Measurements from ENCODE around the gene PRKAR1B. TPM values are rescaled to one million over a fixed set of nuclear protein-coding genes. Genes with fewer than 3 reads are reported as not detected.

Gene PRKAR1B
- total and polyA plus RNA-seq, 8 donors = 16.3 to 43.5 (median 37.6) TPM

DNA sequence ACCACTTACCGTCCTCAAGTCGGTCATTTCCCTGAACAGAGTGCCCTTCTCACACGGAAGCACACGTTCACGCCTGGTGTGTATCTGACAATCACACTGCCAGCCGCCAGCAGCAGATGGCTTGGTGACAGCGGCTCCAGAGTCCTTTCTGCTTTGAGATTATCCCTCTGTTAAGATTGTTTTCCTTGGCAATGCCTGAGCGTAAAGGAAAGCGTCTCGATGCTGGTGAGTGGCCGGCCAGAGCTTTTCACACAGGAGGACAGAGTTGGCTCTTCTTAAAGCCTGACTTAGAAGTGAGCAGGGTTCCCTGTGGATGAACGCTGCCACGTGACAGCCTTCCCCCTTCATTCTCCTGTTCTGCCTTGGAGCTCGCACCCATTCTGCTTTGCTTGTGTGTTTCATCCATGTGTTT, 22.1 kb upstream of the PRKAR1B start:
- Histone ChIP-seq H3K9me3 (no peaks in the 10 kb centered on the region), H3K36me3 (peaks cover 0 to 37% of the 10 kb centered on the region in 2 donors), H3K27me3 (no peaks in the 10 kb centered on the region), H3K4me3 (no peak overlapping the region), H3K4me1 (no peaks in the 10 kb centered on the region), H3K27ac (no peak overlapping the region)
- no peak for ATAC-seq
- TF ChIP-seq, protein P1, sequence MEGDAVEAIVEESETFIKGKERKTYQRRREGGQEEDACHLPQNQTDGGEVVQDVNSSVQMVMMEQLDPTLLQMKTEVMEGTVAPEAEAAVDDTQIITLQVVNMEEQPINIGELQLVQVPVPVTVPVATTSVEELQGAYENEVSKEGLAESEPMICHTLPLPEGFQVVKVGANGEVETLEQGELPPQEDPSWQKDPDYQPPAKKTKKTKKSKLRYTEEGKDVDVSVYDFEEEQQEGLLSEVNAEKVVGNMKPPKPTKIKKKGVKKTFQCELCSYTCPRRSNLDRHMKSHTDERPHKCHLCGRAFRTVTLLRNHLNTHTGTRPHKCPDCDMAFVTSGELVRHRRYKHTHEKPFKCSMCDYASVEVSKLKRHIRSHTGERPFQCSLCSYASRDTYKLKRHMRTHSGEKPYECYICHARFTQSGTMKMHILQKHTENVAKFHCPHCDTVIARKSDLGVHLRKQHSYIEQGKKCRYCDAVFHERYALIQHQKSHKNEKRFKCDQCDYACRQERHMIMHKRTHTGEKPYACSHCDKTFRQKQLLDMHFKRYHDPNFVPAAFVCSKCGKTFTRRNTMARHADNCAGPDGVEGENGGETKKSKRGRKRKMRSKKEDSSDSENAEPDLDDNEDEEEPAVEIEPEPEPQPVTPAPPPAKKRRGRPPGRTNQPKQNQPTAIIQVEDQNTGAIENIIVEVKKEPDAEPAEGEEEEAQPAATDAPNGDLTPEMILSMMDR (IDR thresholded peaks at IDR 0.05) = no peak
- DNase-seq = peak in 1 of 4 donors; percentile 49
- intact Hi-C loops (cut with DNase I) = no loop called here

DNA sequence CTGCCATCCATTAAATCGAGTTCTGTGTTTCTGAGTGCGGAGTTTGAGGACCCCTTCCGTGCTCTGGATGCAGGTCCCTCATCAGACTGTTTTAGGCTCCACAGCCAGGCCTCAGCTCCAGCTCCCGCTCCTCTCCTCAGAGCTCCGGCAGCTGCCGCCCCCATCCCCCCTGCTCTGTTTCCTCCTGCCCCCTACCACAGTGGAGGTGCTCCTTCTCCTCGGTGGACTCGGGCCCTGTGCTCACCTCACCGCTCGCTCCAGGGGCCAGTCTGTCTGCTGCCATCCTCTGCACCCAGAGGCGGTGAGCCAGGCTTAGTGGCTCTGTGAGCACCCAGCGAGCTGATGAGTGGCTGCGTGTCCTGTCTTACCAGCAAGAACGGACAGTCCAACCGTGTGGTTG, 21.4 kb upstream of the PRKAR1B start:
- ATAC-seq = no peak
- Histone ChIP-seq H3K27ac (no peak overlapping the region), H3K9me3 (no peaks in the 10 kb centered on the region), H3K27me3 (no peaks in the 10 kb centered on the region), H3K36me3 (peaks cover 0 to 35% of the 10 kb centered on the region in 2 donors), H3K4me1 (no peaks in the 10 kb centered on the region), H3K4me3 (no peak overlapping the region)
- peak in 1 of 4 donors; percentile 67 for DNase-seq
- TF ChIP-seq, protein P1 (IDR thresholded peaks at IDR 0.05) = no peak
- intact Hi-C loops (cut with DNase I) = no loop called here

DNA sequence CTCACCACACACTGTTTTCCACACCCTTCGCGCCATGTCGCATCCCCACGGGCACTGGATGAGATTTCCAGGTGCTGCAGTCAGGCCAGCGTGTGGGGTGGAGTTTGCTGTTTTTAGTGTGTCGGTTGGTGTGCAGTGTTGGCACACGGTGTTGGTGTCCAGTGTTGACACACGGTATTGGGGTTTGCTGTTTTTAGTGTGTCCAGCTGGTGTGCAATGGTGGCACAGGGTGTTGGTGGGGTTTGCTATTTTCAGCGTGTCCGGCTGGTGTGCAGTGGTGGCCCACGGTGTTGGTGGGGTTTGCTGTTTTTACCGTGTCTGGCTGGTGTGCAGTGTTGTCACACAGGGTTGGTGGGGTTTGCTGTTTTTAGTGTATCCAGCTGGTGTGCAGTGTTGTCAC, 20.1 kb upstream of the PRKAR1B start:
- intact Hi-C loops (cut with DNase I) = no loop called here

DNA sequence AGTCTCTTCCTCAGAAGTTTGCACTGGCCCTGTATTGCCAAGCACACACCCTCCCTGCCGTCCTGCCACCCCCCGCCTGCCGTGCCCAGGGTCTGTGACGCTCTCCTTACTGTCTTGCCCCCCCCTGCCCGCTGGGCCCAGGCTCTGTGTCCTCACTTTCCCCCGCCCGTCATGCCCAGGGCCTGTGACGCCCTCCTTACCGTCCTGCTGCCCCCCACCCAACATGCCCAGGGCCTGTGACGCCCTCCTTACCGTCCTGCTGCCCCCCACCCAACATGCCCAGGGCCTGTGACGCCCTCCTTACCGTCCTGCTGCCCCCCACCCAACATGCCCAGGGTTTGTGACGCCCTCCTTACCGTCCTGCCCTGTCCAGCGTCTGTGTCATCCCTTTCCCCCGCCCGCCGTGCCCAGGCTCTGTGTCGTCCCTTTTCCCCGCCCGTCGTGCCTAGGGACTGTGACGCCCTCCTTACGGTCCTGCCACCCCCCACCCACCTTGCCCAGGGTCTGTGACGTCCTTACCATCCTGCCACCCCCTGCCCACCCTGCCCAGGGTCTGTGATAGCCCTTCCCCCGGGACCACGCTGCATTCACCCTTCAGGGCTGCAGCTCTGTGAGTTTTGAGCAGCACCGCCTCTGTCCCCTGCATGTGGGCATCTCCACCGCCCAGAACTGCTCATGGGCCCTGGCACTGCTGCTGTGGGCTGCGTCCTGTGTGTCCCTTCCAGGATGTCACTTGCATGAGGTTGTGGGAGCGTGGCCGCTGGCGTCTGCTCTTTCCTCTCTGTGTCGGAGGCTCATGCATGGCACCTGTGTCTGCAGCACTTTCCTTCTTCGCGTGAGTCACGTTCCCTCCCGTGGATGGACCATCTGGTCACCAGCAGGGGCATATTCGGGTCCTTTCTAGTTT, 19.3 kb upstream of the PRKAR1B start:
- DNase-seq (peak in 1 of 4 donors; percentile 67), ATAC-seq (no peak)
- TF ChIP-seq, protein P1 (IDR thresholded peaks at IDR 0.05) = no peak
- Histone ChIP-seq H3K4me3 (no peak overlapping the region), H3K27me3 (no peaks in the 10 kb centered on the region), H3K36me3 (peaks cover 0 to 31% of the 10 kb centered on the region in 2 donors), H3K4me1 (no peaks in the 10 kb centered on the region), H3K27ac (no peak overlapping the region), H3K9me3 (no peaks in the 10 kb centered on the region)
- intact Hi-C loops (cut with DNase I) = no loop called here

More for the DNA sequence above, 20.1 kb upstream of the PRKAR1B start:
- Histone ChIP-seq H3K4me1 (no peaks in the 10 kb centered on the region), H3K4me3 (no peak overlapping the region), H3K36me3 (peaks cover 0 to 29% of the 10 kb centered on the region in 2 donors), H3K27ac (no peak overlapping the region), H3K27me3 (no peaks in the 10 kb centered on the region), H3K9me3 (no peaks in the 10 kb centered on the region)
- ATAC-seq (no peak), DNase-seq (peak in 1 of 4 donors; percentile 43)
- TF ChIP-seq, protein P1 (IDR thresholded peaks at IDR 0.05) = no peak

DNA sequence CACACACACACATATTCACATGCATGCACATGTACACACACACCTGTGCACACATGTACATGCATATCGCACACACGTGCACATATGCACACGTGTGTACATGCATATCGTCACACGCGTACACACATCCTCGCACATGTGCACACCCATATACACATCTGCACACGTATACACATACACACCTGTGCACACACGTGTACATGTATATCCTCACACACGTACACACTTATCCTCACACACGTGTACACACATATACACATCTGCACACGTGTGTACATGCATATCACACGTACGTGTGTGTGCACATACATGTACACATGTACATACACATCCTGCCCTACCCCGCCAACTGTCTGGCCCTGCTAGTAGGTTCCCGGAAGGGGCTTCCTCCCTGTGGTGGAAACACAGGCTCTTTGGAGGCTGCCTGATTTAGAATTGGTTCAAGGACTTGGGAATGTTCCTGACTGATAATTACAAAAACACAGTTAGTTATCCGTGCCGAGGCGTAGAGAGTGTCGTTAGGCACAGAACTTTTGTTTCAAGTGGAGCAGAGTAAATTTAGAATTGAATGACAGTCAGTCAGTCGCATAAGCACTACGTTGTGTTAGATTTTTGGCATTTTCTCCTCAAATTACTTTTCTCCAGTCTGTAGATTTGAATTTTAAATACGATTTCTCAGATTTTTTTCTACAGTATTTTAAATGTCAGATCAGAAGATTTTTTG, 18.5 kb upstream of the PRKAR1B start:
- Histone ChIP-seq H3K4me3 (no peak overlapping the region), H3K36me3 (peaks cover 0 to 37% of the 10 kb centered on the region in 2 donors), H3K27ac (no peak overlapping the region), H3K4me1 (no peaks in the 10 kb centered on the region), H3K27me3 (no peaks in the 10 kb centered on the region), H3K9me3 (no peaks in the 10 kb centered on the region)
- DNase-seq = no peak
- TF ChIP-seq, protein P1 (IDR thresholded peaks at IDR 0.05) = no peak
- intact Hi-C loops (cut with DNase I) = no loop called here
- no peak for ATAC-seq
